Liver (tissue), 9 donors: ENCODE data around the gene CDK17. TPM values are rescaled to one million over a fixed set of nuclear protein-coding genes. Genes with fewer than 3 reads are reported as not detected.

Source experiments
- DNase-seq: peaks from one replicate; pipeline ENCODE4 v3.0.0-alpha.2; 2017; ENCODE audit warnings: low spot score
- H3K27ac ChIP-seq, 2 donors: one replicate each; pipeline ENCODE4 v1.7.0; 2013; ENCODE audit warnings: inconsistent platforms in 2 of 2, low read length in 2 of 2, control low read depth in 1 of 2, low read depth in 1 of 2, mild to moderate bottlenecking in 1 of 2
- H3K27me3 ChIP-seq, 4 donors: one replicate each; pipeline versions ENCODE4 v1.6.1 to v1.7.0; 2013; ENCODE audit warnings: low read length in 3 of 4, inconsistent platforms in 1 of 4, mild to moderate bottlenecking in 1 of 4, moderate library complexity in 1 of 4; ENCODE audit not compliant: control insufficient read depth in 4 of 4, insufficient read depth in 4 of 4
- H3K36me3 ChIP-seq, 4 donors: one replicate each; pipeline versions ENCODE4 v1.6.1 to v1.7.0; 2013; ENCODE audit warnings: low read length in 3 of 4, mild to moderate bottlenecking in 3 of 4, low read depth in 1 of 4, moderate library complexity in 1 of 4; ENCODE audit not compliant: control insufficient read depth in 4 of 4, insufficient read depth in 3 of 4
- H3K4me1 ChIP-seq, 4 donors: one replicate each; pipeline versions ENCODE4 v1.6.1 to v1.7.0; 2013; ENCODE audit warnings: low read length in 3 of 4, mild to moderate bottlenecking in 3 of 4, moderate library complexity in 1 of 4; ENCODE audit not compliant: control insufficient read depth in 4 of 4, insufficient read depth in 4 of 4
- H3K4me3 ChIP-seq, 3 donors: one replicate each; pipeline versions ENCODE4 v1.6.1 to v1.7.0; 2013; ENCODE audit warnings: low read length in 3 of 3, control low read depth in 1 of 3, low read depth in 1 of 3, mild to moderate bottlenecking in 1 of 3
- H3K9ac ChIP-seq, 2 donors: one replicate each; pipeline ENCODE4 v1.7.0; 2013; ENCODE audit warnings: low read length in 2 of 2, mild to moderate bottlenecking in 2 of 2, moderate library complexity in 2 of 2, control low read depth in 1 of 2, low read depth in 1 of 2
- H3K9me3 ChIP-seq, 4 donors: one replicate each; pipeline versions ENCODE4 v1.6.1 to v1.7.0; 2013; ENCODE audit warnings: low read length in 3 of 4; ENCODE audit not compliant: control insufficient read depth in 4 of 4
- ATF3 ChIP-seq: IDR thresholded peaks from 2 replicates; pipeline ENCODE4 v1.6.1; 2016; ENCODE audit warnings: antibody characterized with exemption
- CTCF ChIP-seq: fragments of 150-350 bp; IDR thresholded peaks from 2 replicates; pipeline ENCODE4 v1.5.1; 2017; ENCODE audit warnings: improper control_type of control experiment, low read depth, low read length; ENCODE audit not compliant: missing input control
- EGR1 ChIP-seq, 2 donors: IDR thresholded peaks; 2 replicates each; pipeline ENCODE4 v1.6.1; 2016 to 2018; ENCODE audit warnings: antibody characterized with exemption in 2 of 2, low read depth in 2 of 2
- FOXA1 ChIP-seq: IDR thresholded peaks from 2 replicates; pipeline ENCODE4 v1.6.1; 2016; ENCODE audit warnings: antibody characterized with exemption
- FOXA2 ChIP-seq: IDR thresholded peaks from 2 replicates; pipeline ENCODE4 v1.6.1; 2016; ENCODE audit warnings: antibody characterized with exemption
- GABPA ChIP-seq, 2 donors: IDR thresholded peaks in 1 of 2; conservative IDR thresholded peaks in 1 of 2; 2 replicates each; pipeline ENCODE4 v1.6.1; 2016; ENCODE audit warnings: antibody characterized with exemption in 2 of 2, mild to moderate bottlenecking in 1 of 2, moderate library complexity in 1 of 2
- HNF4A ChIP-seq, 2 donors: conservative IDR thresholded peaks; 2 replicates each; pipeline ENCODE4 v1.6.1; 2016; ENCODE audit warnings: antibody characterized with exemption in 2 of 2, mild to moderate bottlenecking in 2 of 2
- HNF4G ChIP-seq: IDR thresholded peaks from 2 replicates; pipeline ENCODE4 v1.6.1; 2016; ENCODE audit warnings: antibody characterized with exemption
- JUND ChIP-seq, 2 donors: IDR thresholded peaks; 2 replicates each; pipeline ENCODE4 v1.6.1; 2016; ENCODE audit warnings: antibody characterized with exemption in 2 of 2
- MAX ChIP-seq: IDR thresholded peaks from 2 replicates; pipeline ENCODE4 v1.6.1; 2016; ENCODE audit warnings: antibody characterized with exemption
- NR2F2 ChIP-seq: IDR thresholded peaks from 2 replicates; pipeline ENCODE4 v1.6.1; 2016; ENCODE audit warnings: antibody characterized with exemption
- RAD21 ChIP-seq, 2 donors: IDR thresholded peaks; 2 replicates each; pipeline ENCODE4 v1.6.1; 2016; ENCODE audit warnings: antibody characterized with exemption in 2 of 2, mild to moderate bottlenecking in 2 of 2
- REST ChIP-seq: IDR thresholded peaks from 2 replicates; pipeline ENCODE4 v1.6.1; 2016; ENCODE audit warnings: antibody characterized with exemption, mild to moderate bottlenecking
- RXRA ChIP-seq, 2 donors: IDR thresholded peaks; 2 replicates each; pipeline ENCODE4 v1.6.1; 2017 to 2018; ENCODE audit warnings: antibody characterized with exemption in 2 of 2, mild to moderate bottlenecking in 1 of 2
- SP1 ChIP-seq: IDR thresholded peaks from 2 replicates; pipeline ENCODE4 v1.6.1; 2018; ENCODE audit warnings: antibody characterized with exemption, mild to moderate bottlenecking
- TAF1 ChIP-seq: conservative IDR thresholded peaks from 2 replicates; pipeline ENCODE4 v1.6.1; 2016; ENCODE audit warnings: antibody characterized with exemption, mild to moderate bottlenecking
- YY1 ChIP-seq: IDR thresholded peaks from 2 replicates; pipeline ENCODE4 v1.6.1; 2016; ENCODE audit warnings: antibody characterized with exemption, mild to moderate bottlenecking
- ZBTB33 ChIP-seq: IDR thresholded peaks from 2 replicates; pipeline ENCODE4 v1.6.1; 2016; ENCODE audit warnings: antibody characterized with exemption
- WGBS: extraction: QIAGEN DNeasy Blood & Tissue Kit; methylation state at CpG from one replicate; pipeline ENCODE4 v1.1.7; 2013; 5-methylcytosine and 5-hydroxymethylcytosine counted together
- polyA plus RNA-seq, 2 donors: library from polyadenylated mRNA; stranded (reverse) in 1 of 2; unstranded in 1 of 2; fragments of 200-250 nt in 1 of 2; fragments of >200 nt in 1 of 2; fragmentation: Nextera tagmentation in 1 of 2; extraction: Ambion mirVana in 1 of 2; gene quantifications; one replicate each; pipeline versions ENCODE4 v1.2.1 to v1.2.3, GENCODE V29; 2013 to 2015
- total RNA-seq, 2 donors: library from RNA; depleted of rRNA; stranded (reverse); fragments of >200 nt; gene quantifications; one replicate each; pipeline ENCODE4 v1.2.3, GENCODE V29; 2014
- donor health status: healthy.
- donor health status: healthy.
- donor health status: healthy.
- donor health status: healthy.
- donor health status: healthy.

Gene CDK17
- total and polyA plus RNA-seq, 4 donors: 4.8 to 25.2 (median 14.9) TPM

- Histone ChIP-seq H3K9ac (no peak overlapping the region), H3K9me3 (no peaks in the 10 kb centered on the region), H3K4me1 (peaks cover 0 to 3% (median under 1%) of the 10 kb centered on the region in 4 donors), H3K36me3 (no peaks in the 10 kb centered on the region), H3K27me3 (no peaks in the 10 kb centered on the region), H3K4me3 (no peak overlapping the region), H3K27ac (no peak overlapping the region)
- DNase-seq: no peak
- TF ChIP-seq HNF4A (conservative IDR thresholded peaks at IDR 0.05): no peak
- TF ChIP-seq TAF1: no peak
- TF ChIP-seq RAD21 (IDR thresholded peaks at IDR 0.05): no peak
- no peak for TF ChIP-seq ATF3
- no peak for TF ChIP-seq EGR1 (IDR thresholded peaks at IDR 0.05; ENCODE audit: low read depth in 2 of 2)
- TF ChIP-seq ZBTB33: no peak
- no peak for TF ChIP-seq SP1
- TF ChIP-seq RXRA (IDR thresholded peaks at IDR 0.05): no peak
- no peak for TF ChIP-seq CTCF
- no peak for TF ChIP-seq JUND (IDR thresholded peaks at IDR 0.05)
- no peak for TF ChIP-seq GABPA (IDR thresholded peaks at IDR 0.05 in 1 of 2, conservative IDR thresholded peaks at IDR 0.05 in 1 of 2)
- no peak for TF ChIP-seq FOXA1
- TF ChIP-seq MAX: no peak
- TF ChIP-seq YY1: no peak
- no peak for TF ChIP-seq HNF4G
- no peak for TF ChIP-seq REST
- no peak for TF ChIP-seq NR2F2
- WGBS: 20% methylated on average over 1 of the region's 1 CpG
Measured at GRCh38 chr12:96378319-96378718, 21.9 kb downstream of the CDK17 start.

- Histone ChIP-seq H3K9me3 (no peaks in the 10 kb centered on the region), H3K4me3 (no peak overlapping the region), H3K9ac (no peak overlapping the region), H3K36me3 (no peaks in the 10 kb centered on the region), H3K27ac (no peak overlapping the region), H3K4me1 (peaks cover 0 to 4% (median 0%) of the 10 kb centered on the region in 4 donors), H3K27me3 (no peaks in the 10 kb centered on the region)
- TF ChIP-seq EGR1 (IDR thresholded peaks at IDR 0.05; ENCODE audit: low read depth in 2 of 2) (no peak), ATF3 (no peak), FOXA2 (no peak), NR2F2 (no peak), RXRA (IDR thresholded peaks at IDR 0.05) (no peak), HNF4A (conservative IDR thresholded peaks at IDR 0.05) (no peak), FOXA1 (no peak), TAF1 (no peak), REST (no peak), HNF4G (no peak)
- DNase-seq: no peak
Measured at GRCh38 chr12:96376865-96377264, 23.4 kb downstream of the CDK17 start.
